NT2/D1 (cell line): ENCODE results near the gene NUDT4.

Source experiments
- SUZ12 ChIP-seq: IDR thresholded peaks from 2 replicates; pipeline ENCODE4 v1.6.1; 2011; ENCODE audit not compliant: insufficient read length, insufficient read depth; ENCODE audit errors: extremely low read depth
- YY1 ChIP-seq: IDR thresholded peaks from 2 replicates; pipeline ENCODE4 v1.6.1; 2011; ENCODE audit not compliant: insufficient read length, insufficient read depth

DNA sequence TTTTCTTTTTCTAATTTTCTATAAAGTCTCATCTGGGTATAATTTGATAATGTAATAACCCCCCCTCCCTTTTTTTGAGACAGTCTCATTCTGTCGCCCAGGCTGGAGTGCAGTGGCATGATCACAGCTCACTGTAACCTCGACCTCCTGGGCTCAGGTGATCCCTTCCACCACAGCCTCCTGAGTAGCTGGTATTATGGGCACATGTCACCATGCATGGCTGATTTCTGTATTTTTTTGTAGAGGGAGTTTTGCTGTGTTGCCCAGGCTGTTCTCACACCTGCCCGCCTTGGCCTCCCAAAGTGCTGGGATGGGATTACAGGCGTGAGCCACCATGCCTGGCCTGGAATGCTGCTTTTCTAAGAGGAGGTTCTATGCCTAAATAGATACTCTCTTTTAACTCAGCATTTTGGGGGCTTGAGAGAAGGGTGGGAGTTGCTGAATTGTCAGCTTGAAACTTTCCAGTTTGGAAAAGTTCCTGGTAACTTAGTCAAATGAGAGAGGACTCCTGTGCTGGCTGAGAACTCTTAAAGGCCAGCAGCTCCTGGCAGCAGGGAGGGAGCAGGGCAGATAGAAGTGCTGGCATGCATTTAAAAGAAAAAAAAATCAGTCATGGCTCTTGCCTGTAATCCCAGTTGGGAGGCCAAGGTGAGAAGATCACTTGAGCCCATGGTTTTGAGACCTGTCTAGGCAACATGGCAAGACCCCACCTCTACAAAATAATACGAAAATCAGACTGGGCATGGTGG is 13.0 kb downstream of the NUDT4 start:
- TF ChIP-seq SUZ12: no peak
- no peak for TF ChIP-seq YY1
